Stimulated activated naive CD8-positive, alpha-beta T cell treated with anti-CD3 and anti-CD28 coated beads, Interleukin-15, amount 100 ng/mL, for 72 hours (primary cell): Measurements from ENCODE around the gene SIGLEC8.
"Not testable (repeated sequence)": the region's sequence is repeated elsewhere in the genome, so short reads cannot be mapped to it uniquely, and the experiment has no call there.

Experiments used
- ATAC-seq: fragments of 150-1000 bp; cut with Tn5 transposase; 2 replicates; pipeline ENCODE4 v1.10.0; 2021; ENCODE audit warnings: mild to moderate bottlenecking, moderate library complexity
- DNase-seq, 2 donors: peaks; one replicate each; pipeline ENCODE4 v3.0.0; 2021 to 2022
- H3K27ac Mint-ChIP-seq, 2 donors: one replicate each; pipeline ENCODE4 v1.8.0; 2022; ENCODE audit warnings: mild to moderate bottlenecking in 2 of 2, mixed read lengths in 2 of 2, moderate library complexity in 2 of 2
- H3K27me3 Mint-ChIP-seq: one replicate; pipeline ENCODE4 v1.8.0; 2022; ENCODE audit warnings: mixed read lengths
- H3K4me1 Mint-ChIP-seq: one replicate; pipeline ENCODE4 v1.8.0; 2022; ENCODE audit warnings: mild to moderate bottlenecking, mixed read lengths
- H3K4me3 Mint-ChIP-seq, 2 donors: one replicate each; pipeline ENCODE4 v1.8.0; 2022; ENCODE audit warnings: mild to moderate bottlenecking in 2 of 2, mixed read lengths in 2 of 2, moderate library complexity in 1 of 2
- H3K9me3 Mint-ChIP-seq, 2 donors: one replicate each; pipeline ENCODE4 v1.8.0; 2022; ENCODE audit warnings: mixed read lengths in 2 of 2

Gene SIGLEC8

GRCh38 chr19:51462681-51463080 is 4.4 kb upstream of the SIGLEC8 start:
- H3K4me1 Mint-ChIP-seq = peaks cover 25% of the 10 kb centered on the region
- H3K27me3 Mint-ChIP-seq = peaks cover 96% of the 10 kb centered on the region
- ATAC-seq (no peak), DNase-seq (no peak)
- H3K9me3 Mint-ChIP-seq = no peaks in the 10 kb centered on the region
- no peak overlapping the region for H3K4me3 Mint-ChIP-seq
- no peak overlapping the region for H3K27ac Mint-ChIP-seq

- Mint-ChIP-seq H3K4me1 (peaks cover 23% of the 10 kb centered on the region), H3K27me3 (peaks cover 96% of the 10 kb centered on the region), H3K9me3 (no peaks in the 10 kb centered on the region), H3K4me3 (no peak overlapping the region), H3K27ac (no peak overlapping the region)
- no peak for DNase-seq
- no peak for ATAC-seq
Measured at GRCh38 chr19:51462276-51462675, 4.0 kb upstream of the SIGLEC8 start.

GRCh38 chr19:51461723-51462161 is 3.5 kb upstream of the SIGLEC8 start:
- Mint-ChIP-seq H3K4me1 (peaks cover 20% of the 10 kb centered on the region), H3K4me3 (no peak overlapping the region), H3K27me3 (peaks cover 96% of the 10 kb centered on the region), H3K27ac (no peak overlapping the region), H3K9me3 (no peaks in the 10 kb centered on the region)
- no peak for DNase-seq
- no peak for ATAC-seq

- no peaks in the 10 kb centered on the region for H3K9me3 Mint-ChIP-seq
- no peak overlapping the region for H3K27ac Mint-ChIP-seq
- ATAC-seq = no peak
- peak overlapping the region in 1 of 2 donors; percentile 22 for H3K4me3 Mint-ChIP-seq
- H3K27me3 Mint-ChIP-seq = peaks cover 86% of the 10 kb centered on the region
- H3K4me1 Mint-ChIP-seq = peaks cover 17% of the 10 kb centered on the region
- DNase-seq = no peak
Measured at GRCh38 chr19:51460164-51460992, 2.1 kb upstream of the SIGLEC8 start.

GRCh38 chr19:51458899-51459505 is 748 bp upstream of the SIGLEC8 start:
- no peak overlapping the region for H3K4me3 Mint-ChIP-seq
- ATAC-seq (no peak), DNase-seq (no peak)
- peaks cover 12% of the 10 kb centered on the region for H3K4me1 Mint-ChIP-seq
- H3K9me3 Mint-ChIP-seq = no peaks in the 10 kb centered on the region
- no peak overlapping the region for H3K27ac Mint-ChIP-seq
- peaks cover 80% of the 10 kb centered on the region for H3K27me3 Mint-ChIP-seq

GRCh38 chr19:51457351-51458013 is 772 bp downstream of the SIGLEC8 start:
- Mint-ChIP-seq H3K4me1 (no peaks in the 10 kb centered on the region), H3K4me3 (no peak overlapping the region), H3K27ac (peak overlapping the region; percentile 4 to 36), H3K9me3 (no peaks in the 10 kb centered on the region), H3K27me3 (peaks cover 67% of the 10 kb centered on the region)
- DNase-seq = no peak
- ATAC-seq = no peak

GRCh38 chr19:51456541-51457290 is 1.5 kb downstream of the SIGLEC8 start:
- no peak overlapping the region for H3K4me3 Mint-ChIP-seq
- no peak for DNase-seq
- ATAC-seq = no peak
- H3K4me1 Mint-ChIP-seq = no peaks in the 10 kb centered on the region
- peaks cover 59% of the 10 kb centered on the region for H3K27me3 Mint-ChIP-seq
- H3K9me3 Mint-ChIP-seq = no peaks in the 10 kb centered on the region
- no peak overlapping the region for H3K27ac Mint-ChIP-seq

- H3K4me1 Mint-ChIP-seq = peaks cover 40% of the 10 kb centered on the region
- H3K9me3 Mint-ChIP-seq = peaks cover 18 to 21% of the 10 kb centered on the region in 2 donors
- no peak overlapping the region for H3K27ac Mint-ChIP-seq
- peaks cover 20% of the 10 kb centered on the region for H3K27me3 Mint-ChIP-seq
- no peak for ATAC-seq
- no peak for DNase-seq
- no peak overlapping the region for H3K4me3 Mint-ChIP-seq
Measured at GRCh38 chr19:51450730-51451307, 7.4 kb downstream of the SIGLEC8 start.

GRCh38 chr19:51448411-51449016 is 9.7 kb downstream of the SIGLEC8 start:
- Mint-ChIP-seq H3K9me3 (peaks cover 18 to 21% of the 10 kb centered on the region in 2 donors), H3K27me3 (peaks cover 34% of the 10 kb centered on the region), H3K4me1 (peaks cover 41% of the 10 kb centered on the region), H3K27ac (peak overlapping the region; percentile 3 to 13), H3K4me3 (peak overlapping the region; percentile 76 to 87)
- peak; percentile 90 for ATAC-seq
- DNase-seq = peak; percentile 15 to 57

- ATAC-seq = peak; percentile 33
- H3K4me3 Mint-ChIP-seq = peak overlapping the region; percentile 76 to 87
- DNase-seq = no peak
- H3K9me3 Mint-ChIP-seq = peaks cover 18 to 21% of the 10 kb centered on the region in 2 donors
- H3K27me3 Mint-ChIP-seq = peaks cover 39% of the 10 kb centered on the region
- peak overlapping the region in 1 of 2 donors; percentile 13 for H3K27ac Mint-ChIP-seq
- peaks cover 46% of the 10 kb centered on the region for H3K4me1 Mint-ChIP-seq
Measured at GRCh38 chr19:51448011-51448410, 10.2 kb downstream of the SIGLEC8 start.

- peaks cover 42% of the 10 kb centered on the region for H3K27me3 Mint-ChIP-seq
- H3K4me1 Mint-ChIP-seq = peaks cover 51% of the 10 kb centered on the region
- H3K27ac Mint-ChIP-seq, ATAC-seq, DNase-seq: not testable (repeated sequence)
- H3K9me3 Mint-ChIP-seq = peaks cover 18 to 21% of the 10 kb centered on the region in 2 donors
- H3K4me3 Mint-ChIP-seq = peak overlapping the region in 1 of 2 donors; percentile 87
Measured at GRCh38 chr19:51447510-51447909, 10.7 kb downstream of the SIGLEC8 start.

- H3K27me3 Mint-ChIP-seq = peaks cover 52% of the 10 kb centered on the region
- peaks cover 0 to 2% of the 10 kb centered on the region in 2 donors for H3K9me3 Mint-ChIP-seq
- peak overlapping the region in 1 of 2 donors; percentile 91 for H3K27ac Mint-ChIP-seq
- ATAC-seq = peak; percentile 95
- peaks cover 60% of the 10 kb centered on the region for H3K4me1 Mint-ChIP-seq
- H3K4me3 Mint-ChIP-seq = peak overlapping the region; percentile 73 to 74
- peak; percentile 91 to 95 for DNase-seq
Measured at GRCh38 chr19:51441410-51442390, 16.6 kb downstream of the SIGLEC8 start.

- Mint-ChIP-seq H3K4me1 (peaks cover 58% of the 10 kb centered on the region), H3K27ac (peak overlapping the region; percentile 54 to 66), H3K27me3 (peaks cover 54% of the 10 kb centered on the region), H3K9me3 (no peaks in the 10 kb centered on the region), H3K4me3 (peak overlapping the region; percentile 65 to 74)
- peak; percentile 8 for ATAC-seq
- peak; percentile 35 to 53 for DNase-seq
Measured at GRCh38 chr19:51440846-51441409, 17.3 kb downstream of the SIGLEC8 start.
